Breast epithelium (tissue), 3 donors: ENCODE data around the gene ALDH6A1.
"Not testable (repeated sequence)": the region's sequence is repeated elsewhere in the genome, so short reads cannot be mapped to it uniquely, and the experiment has no call there.

ENCODE experiments used
- POLR2A ChIP-seq: fragments of 450-650 bp; IDR thresholded peaks from one replicate; pipeline ENCODE4 v1.6.1; 2016; ENCODE audit warnings: antibody characterized with exemption, mild to moderate bottlenecking, moderate library complexity
- POLR2AphosphoS5 ChIP-seq, 3 donors: sonication (generic); formaldehyde crosslinking; IDR thresholded peaks; one replicate each; pipeline ENCODE4 v1.6.1; 2017; ENCODE audit warnings: antibody characterized with exemption in 3 of 3
- TF ChIP-seq, protein P1 (sequence below), 3 donors: fragments of 450-650 bp; IDR thresholded peaks; one replicate each; pipeline ENCODE4 v1.5.1; 2016 to 2017; ENCODE audit warnings: antibody characterized with exemption in 3 of 3, mild to moderate bottlenecking in 3 of 3, moderate library complexity in 3 of 3

DNA sequence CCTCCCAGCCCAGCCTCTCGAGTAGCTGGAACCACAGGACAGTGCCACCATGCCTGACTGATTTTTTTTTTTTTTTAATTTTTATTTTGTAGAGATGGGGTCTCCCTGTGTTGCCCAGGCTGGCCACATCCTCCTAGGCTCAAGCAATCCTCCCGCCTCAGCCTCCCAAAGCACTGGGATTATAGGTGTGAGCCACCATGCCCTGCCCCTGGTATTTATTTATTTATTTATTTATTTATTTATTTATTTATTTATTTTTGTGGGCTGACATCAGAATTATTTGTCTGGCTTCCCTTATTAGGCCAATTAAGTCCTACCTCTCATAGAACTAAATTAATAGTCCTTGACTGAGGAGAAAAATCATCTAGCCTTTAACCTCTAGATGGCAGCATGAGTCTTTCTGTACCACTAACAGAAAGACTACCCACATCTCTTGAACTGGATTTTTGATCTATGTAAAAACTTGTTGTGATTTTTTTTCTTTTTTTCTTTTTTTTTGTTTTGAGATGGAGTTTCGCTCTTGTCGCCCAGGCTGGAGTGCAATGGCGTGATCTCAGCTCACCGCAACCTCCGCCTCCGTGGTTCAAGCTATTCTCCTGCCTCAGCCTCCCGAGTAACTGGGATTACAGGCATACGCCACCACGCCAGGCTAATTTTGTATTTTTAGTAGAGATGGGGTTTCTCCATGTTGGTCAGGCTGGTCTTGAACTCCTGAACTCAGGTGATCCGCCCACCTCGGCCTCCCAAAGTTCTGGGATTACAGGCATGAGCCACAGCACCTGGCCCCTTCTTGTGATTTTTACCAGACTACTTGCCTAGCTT lies 27.4 kb upstream of the ALDH6A1 start:
- not testable (repeated sequence) for TF ChIP-seq POLR2AphosphoS5 (IDR thresholded peaks at IDR 0.05); POLR2A
- TF ChIP-seq, protein P1, sequence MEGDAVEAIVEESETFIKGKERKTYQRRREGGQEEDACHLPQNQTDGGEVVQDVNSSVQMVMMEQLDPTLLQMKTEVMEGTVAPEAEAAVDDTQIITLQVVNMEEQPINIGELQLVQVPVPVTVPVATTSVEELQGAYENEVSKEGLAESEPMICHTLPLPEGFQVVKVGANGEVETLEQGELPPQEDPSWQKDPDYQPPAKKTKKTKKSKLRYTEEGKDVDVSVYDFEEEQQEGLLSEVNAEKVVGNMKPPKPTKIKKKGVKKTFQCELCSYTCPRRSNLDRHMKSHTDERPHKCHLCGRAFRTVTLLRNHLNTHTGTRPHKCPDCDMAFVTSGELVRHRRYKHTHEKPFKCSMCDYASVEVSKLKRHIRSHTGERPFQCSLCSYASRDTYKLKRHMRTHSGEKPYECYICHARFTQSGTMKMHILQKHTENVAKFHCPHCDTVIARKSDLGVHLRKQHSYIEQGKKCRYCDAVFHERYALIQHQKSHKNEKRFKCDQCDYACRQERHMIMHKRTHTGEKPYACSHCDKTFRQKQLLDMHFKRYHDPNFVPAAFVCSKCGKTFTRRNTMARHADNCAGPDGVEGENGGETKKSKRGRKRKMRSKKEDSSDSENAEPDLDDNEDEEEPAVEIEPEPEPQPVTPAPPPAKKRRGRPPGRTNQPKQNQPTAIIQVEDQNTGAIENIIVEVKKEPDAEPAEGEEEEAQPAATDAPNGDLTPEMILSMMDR (IDR thresholded peaks at IDR 0.05): peak in 2 of 3 donors; percentile 29 to 40
